Natural killer cell treated with Interleukin-12 subunit alpha and Interleukin-12 subunit beta and Interleukin-15 and Interleukin-18, amount 100 ng/mL, for 72 hours (primary cell): ENCODE data around the gene S1PR3. TPM values are rescaled to one million over a fixed set of nuclear protein-coding genes. Genes with fewer than 3 reads are reported as not detected.

Experiments
- ATAC-seq, 2 donors: fragments of 150-1000 bp; cut with Tn5 transposase in 1 of 2; sonication (Bioruptor Pico), chemical (Tn5 transposase) in 1 of 2; 2 replicates each; pipeline ENCODE4 v1.10.0; 2021
- DNase-seq: peaks from one replicate; pipeline ENCODE4 v3.0.0; 2022; ENCODE audit warnings: low spot score
- H3K27ac Mint-ChIP-seq, 2 donors: 1 replicate in 1 of 2; 2 replicates in 1 of 2; pipeline ENCODE4 v1.8.0; 2022; ENCODE audit warnings: mixed read lengths in 2 of 2, mild to moderate bottlenecking in 1 of 2, moderate library complexity in 1 of 2
- H3K27me3 Mint-ChIP-seq, 2 donors: 1 replicate in 1 of 2; 2 replicates in 1 of 2; pipeline ENCODE4 v1.8.0; 2022; ENCODE audit warnings: mixed read lengths in 2 of 2
- H3K36me3 Mint-ChIP-seq: one replicate; pipeline ENCODE4 v1.8.0; 2022; ENCODE audit warnings: mixed read lengths
- H3K4me1 Mint-ChIP-seq, 2 donors: 1 replicate in 1 of 2; 2 replicates in 1 of 2; pipeline ENCODE4 v1.8.0; 2022; ENCODE audit warnings: low read depth in 2 of 2, mixed read lengths in 2 of 2, mild to moderate bottlenecking in 1 of 2
- H3K4me3 Mint-ChIP-seq: one replicate; pipeline ENCODE4 v1.8.0; 2022; ENCODE audit warnings: mixed read lengths
- H3K9me3 Mint-ChIP-seq: 2 replicates; pipeline ENCODE4 v1.8.0; 2022; ENCODE audit warnings: mixed read lengths
- total RNA-seq, 2 donors: library from RNA; stranded (reverse); gene quantifications; one replicate each; pipeline ENCODE4 v1.2.3, GENCODE V29; 2022

S1PR3 gene
- total RNA-seq, 2 donors from 2014 or later: not detected

DNA sequence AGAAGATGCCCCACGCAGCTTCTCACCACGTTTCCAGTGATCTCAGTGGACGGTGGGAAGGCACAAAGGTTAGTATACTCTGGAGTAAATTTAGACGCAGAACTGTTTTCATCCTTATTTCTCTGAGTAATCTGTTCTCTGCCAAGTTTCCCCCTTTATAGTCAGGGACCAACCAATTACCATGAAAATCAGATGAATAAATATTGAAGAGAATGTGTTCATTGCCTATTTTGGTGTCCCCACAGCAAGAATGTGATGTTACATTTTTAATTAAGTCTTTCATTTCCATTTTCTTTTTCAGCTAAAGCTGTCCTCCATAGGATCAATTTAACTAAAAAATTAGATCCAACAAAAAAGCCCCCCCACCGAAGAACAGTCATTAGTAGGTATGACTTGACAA is 41.4 kb downstream of the S1PR3 start:
- Mint-ChIP-seq H3K27me3 (peaks cover 33 to 60% of the 10 kb centered on the region in 2 donors), H3K9me3 (peaks cover 4% of the 10 kb centered on the region), H3K27ac (no peak overlapping the region), H3K36me3 (peaks cover 8% of the 10 kb centered on the region), H3K4me1 (no peaks in the 10 kb centered on the region), H3K4me3 (no peak overlapping the region)
- ATAC-seq: no peak
- no peak for DNase-seq

DNA sequence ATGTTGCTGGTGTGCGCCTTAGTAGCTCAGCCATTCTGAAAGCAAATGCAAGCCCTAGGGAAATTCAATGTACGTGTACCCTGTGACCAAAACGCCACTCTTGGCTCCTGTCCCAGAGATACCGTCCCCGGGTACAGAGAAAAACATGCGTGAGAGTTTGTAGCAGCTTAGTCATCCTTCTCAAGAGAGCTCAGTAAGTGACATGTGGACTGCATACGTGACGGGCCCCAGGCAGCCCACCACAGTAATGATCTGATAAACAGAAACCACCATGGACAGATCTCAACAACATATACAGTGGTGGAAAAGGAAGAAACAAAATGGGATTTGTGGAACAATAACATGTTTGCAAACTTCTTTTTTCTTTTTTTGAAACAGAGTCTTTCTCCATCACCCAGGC is 45.1 kb downstream of the S1PR3 start:
- H3K36me3 Mint-ChIP-seq: no peaks in the 10 kb centered on the region
- H3K27ac Mint-ChIP-seq: no peak overlapping the region
- no peak overlapping the region for H3K4me3 Mint-ChIP-seq
- no peak for DNase-seq
- H3K27me3 Mint-ChIP-seq: peaks cover 21 to 34% of the 10 kb centered on the region in 2 donors
- no peaks in the 10 kb centered on the region for H3K4me1 Mint-ChIP-seq
- no peaks in the 10 kb centered on the region for H3K9me3 Mint-ChIP-seq
- ATAC-seq: no peak

DNA sequence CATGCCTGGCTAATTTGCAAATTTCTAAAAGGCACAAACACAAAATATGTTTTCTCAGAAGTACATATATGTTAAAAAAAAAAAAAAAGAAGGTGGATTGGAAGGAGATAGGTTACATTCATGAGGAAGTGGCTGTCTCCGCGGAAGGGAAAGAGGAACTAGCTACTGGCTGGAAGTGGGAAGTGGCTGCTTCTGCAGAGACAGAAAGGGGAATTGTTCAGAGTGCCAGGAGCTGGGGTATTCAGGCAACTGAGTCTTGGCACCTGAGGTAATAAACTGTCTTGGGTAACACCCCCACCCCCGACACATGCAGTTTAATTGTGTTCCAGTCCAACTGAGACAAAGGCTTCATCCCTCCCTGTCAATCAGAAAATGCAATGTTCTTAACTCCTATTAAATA is 45.6 kb downstream of the S1PR3 start:
- DNase-seq (no peak), ATAC-seq (no peak)
- no peaks in the 10 kb centered on the region for H3K36me3 Mint-ChIP-seq
- no peaks in the 10 kb centered on the region for H3K9me3 Mint-ChIP-seq
- no peak overlapping the region for H3K27ac Mint-ChIP-seq
- no peaks in the 10 kb centered on the region for H3K4me1 Mint-ChIP-seq
- peaks cover 19 to 34% of the 10 kb centered on the region in 2 donors for H3K27me3 Mint-ChIP-seq
- no peak overlapping the region for H3K4me3 Mint-ChIP-seq

DNA sequence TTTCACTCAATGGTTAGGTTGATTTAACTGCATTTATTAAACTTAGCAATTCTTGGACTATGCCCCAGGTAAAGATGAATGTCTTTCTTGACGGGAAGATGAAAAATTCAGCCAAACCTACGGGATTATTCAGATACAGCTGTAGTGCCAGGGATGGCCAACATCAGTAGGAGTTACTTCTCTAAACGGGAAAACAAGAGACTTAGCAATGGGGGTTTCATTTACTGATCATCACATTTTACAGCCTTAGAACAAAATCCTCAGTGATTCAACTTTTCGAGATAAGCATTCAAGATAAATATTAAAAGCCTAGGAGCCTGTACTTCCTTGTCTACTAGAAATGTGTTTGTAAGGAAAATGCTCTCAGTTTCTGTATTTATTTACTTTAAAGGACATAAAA is 46.1 kb downstream of the S1PR3 start:
- Mint-ChIP-seq H3K9me3 (no peaks in the 10 kb centered on the region), H3K36me3 (no peaks in the 10 kb centered on the region), H3K27ac (no peak overlapping the region), H3K4me3 (no peak overlapping the region), H3K4me1 (no peaks in the 10 kb centered on the region), H3K27me3 (peaks cover 19 to 34% of the 10 kb centered on the region in 2 donors)
- no peak for ATAC-seq
- no peak for DNase-seq

DNA sequence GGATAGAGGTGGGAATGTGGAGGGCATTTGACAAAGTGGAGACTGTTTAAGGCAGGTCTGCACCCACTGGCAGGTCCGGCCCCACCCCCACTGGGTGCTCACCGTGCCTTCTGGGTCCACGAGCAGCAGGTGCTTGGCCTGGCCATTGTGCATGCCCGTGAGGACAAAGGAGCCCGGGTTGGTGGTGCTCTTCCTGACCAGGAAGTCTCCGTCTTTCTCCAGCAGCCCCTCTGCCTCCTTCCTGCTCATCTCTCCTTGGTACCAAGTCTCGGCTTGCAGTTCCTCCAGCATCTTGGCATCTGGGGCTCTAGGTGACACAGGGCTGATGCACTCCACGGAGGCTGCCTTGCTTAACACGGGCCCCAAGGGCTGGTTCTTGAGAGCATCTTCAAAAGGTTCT is 46.6 kb downstream of the S1PR3 start:
- H3K4me1 Mint-ChIP-seq: no peaks in the 10 kb centered on the region
- H3K9me3 Mint-ChIP-seq: no peaks in the 10 kb centered on the region
- H3K36me3 Mint-ChIP-seq: no peaks in the 10 kb centered on the region
- no peak overlapping the region for H3K4me3 Mint-ChIP-seq
- peaks cover 19 to 29% of the 10 kb centered on the region in 2 donors for H3K27me3 Mint-ChIP-seq
- no peak for DNase-seq
- H3K27ac Mint-ChIP-seq: no peak overlapping the region
- peak in 1 of 2 donors; percentile 28 for ATAC-seq

DNA sequence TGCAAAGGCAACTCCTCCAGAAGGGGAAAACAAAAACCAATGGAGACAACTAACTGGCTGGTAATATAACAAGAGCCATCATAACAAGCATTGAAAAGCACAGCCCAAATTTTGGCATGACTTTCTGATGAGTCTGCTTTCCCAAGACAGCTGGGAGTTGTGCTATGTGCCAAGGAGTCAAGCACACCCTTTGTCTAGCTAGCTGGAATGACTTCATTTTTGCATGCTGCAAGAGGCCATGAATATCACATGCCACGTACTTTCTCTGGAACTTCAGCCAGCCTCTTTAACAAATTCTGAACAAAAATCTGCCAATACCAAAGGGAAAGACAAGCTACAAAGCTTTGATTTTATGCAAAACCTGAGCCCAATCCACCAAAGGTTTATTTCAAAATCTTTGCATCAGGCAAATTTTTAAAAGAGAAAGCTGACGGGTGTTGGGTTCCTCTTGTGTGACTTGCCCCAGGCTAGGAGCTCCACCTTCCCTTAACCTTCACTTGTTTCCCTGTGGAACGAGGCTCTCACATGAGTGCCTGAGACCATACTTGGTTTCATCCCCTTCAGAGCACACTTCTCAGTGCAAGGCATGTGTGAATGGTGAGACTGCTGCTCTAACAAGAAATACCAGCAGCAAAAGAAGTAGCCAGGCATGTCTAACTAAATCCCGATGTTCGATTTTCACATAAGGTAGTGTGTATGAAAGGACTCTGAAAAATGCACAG is 47.3 kb downstream of the S1PR3 start:
- Mint-ChIP-seq H3K4me1 (no peaks in the 10 kb centered on the region), H3K27me3 (peaks cover 16 to 24% of the 10 kb centered on the region in 2 donors), H3K9me3 (no peaks in the 10 kb centered on the region), H3K27ac (no peak overlapping the region), H3K36me3 (no peaks in the 10 kb centered on the region), H3K4me3 (no peak overlapping the region)
- DNase-seq: no peak
- no peak for ATAC-seq

DNA sequence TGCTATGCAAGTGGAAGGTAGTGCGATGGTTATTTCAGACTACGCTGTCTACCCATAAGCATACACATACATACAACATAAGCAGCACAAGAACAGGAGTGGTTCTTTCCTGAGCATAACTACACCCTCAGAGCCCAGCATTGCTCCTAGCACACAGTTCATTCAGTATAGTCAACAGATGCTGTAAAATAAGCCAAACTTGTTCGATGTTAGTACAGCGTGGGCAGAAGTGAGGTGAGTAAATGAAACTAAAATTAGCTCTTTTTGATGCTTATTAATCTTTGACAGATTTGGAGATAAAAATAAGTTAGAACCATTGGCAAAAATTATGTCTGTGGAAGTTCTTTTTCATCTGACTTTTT is 47.8 kb downstream of the S1PR3 start:
- no peaks in the 10 kb centered on the region for H3K36me3 Mint-ChIP-seq

DNA sequence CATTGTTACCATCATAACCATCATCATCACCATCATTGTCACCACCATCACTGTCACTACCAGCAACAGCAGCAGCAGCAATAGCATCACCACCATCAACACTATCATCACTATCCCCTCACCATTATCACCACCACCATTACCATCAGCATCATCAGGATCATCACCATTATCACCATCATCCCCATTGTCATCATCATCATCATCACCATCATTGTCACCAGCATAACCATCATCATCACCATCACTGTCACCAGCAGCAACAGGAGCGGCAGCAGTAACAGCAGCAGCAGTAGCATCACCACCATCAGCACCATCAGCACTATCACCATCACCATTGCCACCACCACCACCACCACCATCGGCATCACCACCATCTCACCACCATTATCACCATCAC is 48.4 kb downstream of the S1PR3 start:
- no peaks in the 10 kb centered on the region for H3K4me1 Mint-ChIP-seq
- no peaks in the 10 kb centered on the region for H3K36me3 Mint-ChIP-seq
- H3K27ac Mint-ChIP-seq: no peak overlapping the region
- H3K4me3 Mint-ChIP-seq: no peak overlapping the region
- ATAC-seq: no peak
- H3K9me3 Mint-ChIP-seq: no peaks in the 10 kb centered on the region
- peaks cover 10 to 20% of the 10 kb centered on the region in 2 donors for H3K27me3 Mint-ChIP-seq
- DNase-seq: no peak

More for the DNA sequence above, 47.8 kb downstream of the S1PR3 start:
- H3K4me3 Mint-ChIP-seq: no peak overlapping the region
- no peaks in the 10 kb centered on the region for H3K4me1 Mint-ChIP-seq
- no peak for ATAC-seq
- H3K27ac Mint-ChIP-seq: no peak overlapping the region
- no peaks in the 10 kb centered on the region for H3K9me3 Mint-ChIP-seq
- DNase-seq: no peak
- peaks cover 13 to 20% of the 10 kb centered on the region in 2 donors for H3K27me3 Mint-ChIP-seq

DNA sequence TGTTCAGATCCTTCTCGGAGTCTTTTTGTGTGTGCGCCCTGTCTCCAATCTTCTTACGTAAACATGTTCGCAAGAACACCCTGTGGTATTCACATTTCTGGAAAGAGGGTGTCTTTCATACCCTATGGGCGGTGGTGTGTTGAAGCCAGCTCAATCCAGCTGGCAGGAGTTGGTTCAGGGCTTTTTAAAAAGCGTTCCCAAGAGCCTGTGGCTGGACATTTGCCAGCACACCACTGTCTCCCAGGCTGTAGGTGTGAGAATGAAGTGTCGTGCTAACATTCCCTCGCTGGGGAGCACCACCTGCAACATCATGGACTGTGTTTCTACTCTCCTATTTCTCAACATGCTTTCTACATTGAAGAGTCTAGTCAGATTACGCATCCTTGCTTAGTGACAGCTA is 51.7 kb downstream of the S1PR3 start:
- H3K4me1 Mint-ChIP-seq: no peaks in the 10 kb centered on the region
- DNase-seq (no peak), ATAC-seq (no peak)
- H3K9me3 Mint-ChIP-seq: no peaks in the 10 kb centered on the region
- no peak overlapping the region for H3K27ac Mint-ChIP-seq
- H3K36me3 Mint-ChIP-seq: no peaks in the 10 kb centered on the region
- H3K4me3 Mint-ChIP-seq: no peak overlapping the region
- H3K27me3 Mint-ChIP-seq: peaks cover 7 to 25% of the 10 kb centered on the region in 2 donors

DNA sequence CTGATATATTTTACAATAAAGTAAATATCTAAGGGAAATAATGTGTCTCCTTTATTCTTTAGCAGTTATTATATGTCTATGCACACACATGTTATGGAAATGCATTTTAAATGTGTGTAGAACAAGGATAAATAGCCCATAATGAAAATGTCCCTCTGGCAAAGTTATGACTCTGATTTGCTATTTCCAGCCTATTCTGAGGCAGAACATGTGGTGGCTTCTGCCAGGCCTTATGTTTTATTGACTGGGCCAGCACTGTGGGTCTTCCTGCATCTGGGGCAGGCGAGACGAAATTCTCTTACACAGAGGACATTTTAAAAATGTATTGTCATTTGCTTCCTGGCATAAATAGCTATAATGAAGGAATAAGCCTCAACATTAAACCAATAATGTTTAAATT is 52.8 kb downstream of the S1PR3 start:
- H3K4me3 Mint-ChIP-seq: no peak overlapping the region
- no peak for ATAC-seq
- no peak overlapping the region for H3K27ac Mint-ChIP-seq
- H3K36me3 Mint-ChIP-seq: no peaks in the 10 kb centered on the region
- H3K9me3 Mint-ChIP-seq: no peaks in the 10 kb centered on the region
- DNase-seq: no peak
- H3K27me3 Mint-ChIP-seq: peaks cover 11 to 31% of the 10 kb centered on the region in 2 donors
- no peaks in the 10 kb centered on the region for H3K4me1 Mint-ChIP-seq

DNA sequence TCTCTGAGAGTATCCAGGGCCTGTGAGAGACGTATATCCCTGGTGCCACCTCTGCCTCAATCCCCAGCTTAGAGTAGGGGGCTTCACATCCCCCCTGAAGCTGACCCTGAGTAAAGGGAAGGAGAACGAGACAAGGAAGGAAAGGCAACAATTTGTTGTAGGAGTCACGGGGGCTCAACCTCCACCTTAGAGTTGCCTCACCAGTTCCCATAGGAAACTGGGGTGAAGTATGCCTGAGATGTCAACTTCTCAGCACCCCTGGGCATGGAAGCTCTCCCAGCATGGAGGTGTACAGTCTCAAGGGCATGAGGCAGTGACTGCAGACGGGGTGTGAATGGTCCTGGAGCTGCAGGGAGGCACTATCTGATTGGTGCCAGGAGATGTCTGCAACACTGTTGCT is 53.6 kb downstream of the S1PR3 start:
- ATAC-seq (no peak), DNase-seq (no peak)
- no peak overlapping the region for H3K27ac Mint-ChIP-seq
- no peaks in the 10 kb centered on the region for H3K4me1 Mint-ChIP-seq
- H3K27me3 Mint-ChIP-seq: peaks cover 11 to 31% of the 10 kb centered on the region in 2 donors
- no peaks in the 10 kb centered on the region for H3K9me3 Mint-ChIP-seq
- H3K36me3 Mint-ChIP-seq: no peaks in the 10 kb centered on the region
- H3K4me3 Mint-ChIP-seq: no peak overlapping the region

DNA sequence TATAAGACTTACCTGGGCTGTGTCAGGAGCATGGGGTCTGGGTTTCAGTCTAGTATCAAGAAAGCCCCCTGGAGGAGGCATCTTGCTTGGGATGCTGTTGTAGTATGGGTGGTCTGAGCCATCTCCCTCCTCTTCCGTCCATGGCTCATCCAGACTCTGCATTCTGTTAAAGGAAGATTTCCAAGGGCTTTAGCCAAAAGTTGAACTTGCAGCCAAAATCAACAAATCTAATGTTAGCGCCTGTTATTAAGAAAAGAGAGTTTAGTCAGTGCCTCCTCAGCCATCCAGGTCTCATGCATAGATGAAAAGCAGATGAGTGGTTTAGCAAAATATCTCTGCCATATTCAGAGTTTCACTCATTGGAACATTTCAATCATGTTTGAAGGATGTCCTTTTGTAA is 55.6 kb downstream of the S1PR3 start:
- H3K9me3 Mint-ChIP-seq: no peaks in the 10 kb centered on the region
- no peaks in the 10 kb centered on the region for H3K4me1 Mint-ChIP-seq
- DNase-seq (no peak), ATAC-seq (no peak)
- H3K36me3 Mint-ChIP-seq: no peaks in the 10 kb centered on the region
- H3K27ac Mint-ChIP-seq: no peak overlapping the region
- H3K4me3 Mint-ChIP-seq: no peak overlapping the region
- H3K27me3 Mint-ChIP-seq: peaks cover 11 to 31% of the 10 kb centered on the region in 2 donors

DNA sequence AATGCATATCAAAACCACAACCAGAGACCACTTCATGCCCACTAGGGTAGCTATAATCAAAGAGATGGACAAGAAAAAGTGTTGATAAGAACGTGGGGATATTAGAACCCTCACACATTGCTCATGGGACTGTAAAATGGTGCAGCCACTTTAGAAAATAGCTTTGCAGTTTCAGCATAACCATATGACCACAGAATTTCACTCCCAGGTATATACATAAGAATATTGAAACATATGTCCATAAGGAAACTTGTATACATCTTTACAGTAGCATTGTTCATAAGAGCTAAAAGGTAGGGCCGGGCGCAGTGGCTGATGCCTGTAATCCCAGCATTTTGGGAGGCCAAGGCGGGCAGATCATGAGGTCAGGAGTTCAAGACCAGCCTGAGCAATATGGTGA is 56.4 kb downstream of the S1PR3 start:
- ATAC-seq (no peak), DNase-seq (no peak)
- H3K4me3 Mint-ChIP-seq: no peak overlapping the region
- H3K36me3 Mint-ChIP-seq: no peaks in the 10 kb centered on the region
- no peaks in the 10 kb centered on the region for H3K4me1 Mint-ChIP-seq
- H3K9me3 Mint-ChIP-seq: no peaks in the 10 kb centered on the region
- H3K27ac Mint-ChIP-seq: no peak overlapping the region
- H3K27me3 Mint-ChIP-seq: peaks cover 11 to 31% of the 10 kb centered on the region in 2 donors

DNA sequence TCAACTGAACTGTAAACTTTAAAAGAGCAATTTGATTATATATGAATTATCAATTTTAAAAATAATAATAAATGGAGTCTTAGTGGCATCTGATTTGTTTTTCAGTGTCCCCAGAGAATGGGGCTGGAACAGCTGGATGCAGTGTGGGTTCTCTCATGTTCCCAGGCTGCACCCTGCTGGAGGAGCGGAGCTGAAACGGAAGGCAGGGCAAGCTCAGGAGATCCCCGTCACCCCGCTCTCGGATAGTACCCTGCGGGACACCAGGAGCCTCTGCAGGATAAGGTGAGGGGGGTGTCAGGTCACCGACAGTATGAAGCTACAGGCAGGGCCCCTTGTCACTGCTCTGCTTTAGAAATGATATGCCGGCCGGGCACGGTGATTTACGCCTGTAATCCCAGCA is 57.3 kb downstream of the S1PR3 start:
- Mint-ChIP-seq H3K27me3 (peaks cover 11 to 31% of the 10 kb centered on the region in 2 donors), H3K36me3 (no peaks in the 10 kb centered on the region)

DNA sequence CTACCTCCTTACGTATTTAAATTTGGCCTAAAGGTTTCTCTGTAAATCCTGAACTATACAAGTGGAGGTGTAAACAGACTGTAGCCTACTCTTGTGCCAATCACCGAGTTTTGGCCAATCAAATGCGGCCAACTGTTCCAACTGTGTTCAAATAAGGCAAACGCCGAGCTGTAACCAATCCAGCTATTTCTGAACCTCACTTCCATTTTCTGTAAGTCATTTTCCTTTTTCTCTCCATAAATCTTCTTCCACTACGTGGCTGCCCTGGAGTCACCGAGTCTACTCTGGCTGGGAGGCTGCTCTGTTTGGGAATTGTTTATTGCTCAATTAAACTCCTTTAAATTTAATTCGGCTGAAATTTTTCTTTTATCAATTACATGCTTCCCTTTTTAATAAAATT is 58.4 kb downstream of the S1PR3 start:
- no peak overlapping the region for H3K4me3 Mint-ChIP-seq
- no peaks in the 10 kb centered on the region for H3K4me1 Mint-ChIP-seq
- DNase-seq (no peak), ATAC-seq (no peak)
- H3K36me3 Mint-ChIP-seq: no peaks in the 10 kb centered on the region
- H3K27me3 Mint-ChIP-seq: peaks cover 13 to 31% of the 10 kb centered on the region in 2 donors
- H3K27ac Mint-ChIP-seq: no peak overlapping the region
- H3K9me3 Mint-ChIP-seq: no peaks in the 10 kb centered on the region

More for the DNA sequence above, 57.3 kb downstream of the S1PR3 start:
- Mint-ChIP-seq H3K4me1 (no peaks in the 10 kb centered on the region), H3K4me3 (no peak overlapping the region), H3K9me3 (no peaks in the 10 kb centered on the region), H3K27ac (no peak overlapping the region)
- DNase-seq: no peak
- no peak for ATAC-seq
